Prostate gland (tissue), 2 donors: ENCODE results near the gene TEX28.

Experiments used
- POLR2AphosphoS5 ChIP-seq: sonication (generic); formaldehyde crosslinking; IDR thresholded peaks from one replicate; pipeline ENCODE4 v1.6.1; 2017; ENCODE audit warnings: antibody characterized with exemption
- TF ChIP-seq, protein P1 (sequence below), 4 experiments: fragments of 200-600 bp in 2 of 4; fragments of 450-650 bp in 2 of 4; sonication (generic) in 2 of 4; IDR thresholded peaks; 1 replicate in 3 of 4; 2 replicates in 1 of 4; pipeline ENCODE4 v1.5.1; 2016 to 2019; ENCODE audit warnings: antibody characterized with exemption in 4 of 4, mild to moderate bottlenecking in 2 of 4, moderate library complexity in 2 of 4

DNA sequence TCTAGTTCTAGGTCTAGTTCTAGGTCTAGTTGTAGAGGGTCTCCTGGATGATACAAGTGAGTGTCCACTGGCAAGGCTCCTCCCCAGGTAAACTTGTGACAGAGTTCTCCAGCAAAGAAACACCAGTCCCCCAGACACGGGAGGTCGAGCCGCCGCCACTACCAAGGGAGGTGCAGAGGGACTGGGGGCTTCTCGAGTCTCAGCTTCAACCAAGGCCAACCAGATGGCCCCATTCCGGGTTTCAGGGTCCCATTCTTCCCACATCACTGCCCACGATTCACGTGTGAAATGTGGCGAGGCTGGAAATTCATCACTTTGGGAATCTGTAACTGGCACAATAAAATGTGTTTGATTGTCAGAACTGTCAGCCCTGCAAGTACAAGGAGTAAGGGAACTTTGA is 38.2 kb upstream of the TEX28 start:
- TF ChIP-seq, protein P1, sequence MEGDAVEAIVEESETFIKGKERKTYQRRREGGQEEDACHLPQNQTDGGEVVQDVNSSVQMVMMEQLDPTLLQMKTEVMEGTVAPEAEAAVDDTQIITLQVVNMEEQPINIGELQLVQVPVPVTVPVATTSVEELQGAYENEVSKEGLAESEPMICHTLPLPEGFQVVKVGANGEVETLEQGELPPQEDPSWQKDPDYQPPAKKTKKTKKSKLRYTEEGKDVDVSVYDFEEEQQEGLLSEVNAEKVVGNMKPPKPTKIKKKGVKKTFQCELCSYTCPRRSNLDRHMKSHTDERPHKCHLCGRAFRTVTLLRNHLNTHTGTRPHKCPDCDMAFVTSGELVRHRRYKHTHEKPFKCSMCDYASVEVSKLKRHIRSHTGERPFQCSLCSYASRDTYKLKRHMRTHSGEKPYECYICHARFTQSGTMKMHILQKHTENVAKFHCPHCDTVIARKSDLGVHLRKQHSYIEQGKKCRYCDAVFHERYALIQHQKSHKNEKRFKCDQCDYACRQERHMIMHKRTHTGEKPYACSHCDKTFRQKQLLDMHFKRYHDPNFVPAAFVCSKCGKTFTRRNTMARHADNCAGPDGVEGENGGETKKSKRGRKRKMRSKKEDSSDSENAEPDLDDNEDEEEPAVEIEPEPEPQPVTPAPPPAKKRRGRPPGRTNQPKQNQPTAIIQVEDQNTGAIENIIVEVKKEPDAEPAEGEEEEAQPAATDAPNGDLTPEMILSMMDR (IDR thresholded peaks at IDR 0.05), result no peak
- no peak for TF ChIP-seq POLR2AphosphoS5
